ENCODE measurements around the gene ZNF823.

- TF ChIP-seq CTCF (IDR thresholded peaks at IDR 0.05; ENCODE audit: low read depth, low read length, poor library complexity, severe bottlenecking) (no peak), EZH2phosphoT487 (IDR thresholded peaks at IDR 0.05; ENCODE audit: borderline replicate concordance, low read length) (no peak)
These were observed 46.5 kb downstream of the ZNF823 start for GRCh38 chr19:11692127-11692790.
